HUES64 (cell line): ENCODE data around the gene PXYLP1.
"Not testable (repeated sequence)": the region's sequence is repeated elsewhere in the genome, so short reads cannot be mapped to it uniquely, and the experiment has no call there.

Experiments used
- H3K27ac ChIP-seq: 2 replicates; pipeline ENCODE4 v1.7.0; 2013; ENCODE audit warnings: low read depth, low read length, inconsistent platforms
- H3K27me3 ChIP-seq: 2 replicates; pipeline ENCODE4 v1.6.1; 2013; ENCODE audit warnings: mild to moderate bottlenecking, low read length; ENCODE audit not compliant: insufficient read depth
- H3K36me3 ChIP-seq: 2 replicates; pipeline ENCODE4 v1.6.1; 2013; ENCODE audit warnings: mild to moderate bottlenecking, low read length; ENCODE audit not compliant: insufficient read depth
- H3K4me1 ChIP-seq: 2 replicates; pipeline ENCODE4 v1.6.1; 2013; ENCODE audit warnings: mild to moderate bottlenecking, low read length, moderate library complexity; ENCODE audit not compliant: insufficient read depth
- H3K4me3 ChIP-seq: 2 replicates; pipeline ENCODE4 v1.5.1; 2013; ENCODE audit warnings: mild to moderate bottlenecking, low read length, moderate library complexity
- H3K9ac ChIP-seq: 2 replicates; pipeline ENCODE4 v1.6.1; 2013; ENCODE audit warnings: mild to moderate bottlenecking, low read depth, low read length
- H3K9me3 ChIP-seq: 2 replicates; pipeline ENCODE4 v1.6.1; 2013; ENCODE audit warnings: low read depth, low read length; ENCODE audit not compliant: insufficient read depth
- WGBS: fragments of 150-250, 120-280 bp; methylation state at CpG from one replicate; pipeline ENCODE4 v1.1.7; 2013; ENCODE audit warnings: missing lambda C conversion rate; 5-methylcytosine and 5-hydroxymethylcytosine counted together

Gene PXYLP1

DNA sequence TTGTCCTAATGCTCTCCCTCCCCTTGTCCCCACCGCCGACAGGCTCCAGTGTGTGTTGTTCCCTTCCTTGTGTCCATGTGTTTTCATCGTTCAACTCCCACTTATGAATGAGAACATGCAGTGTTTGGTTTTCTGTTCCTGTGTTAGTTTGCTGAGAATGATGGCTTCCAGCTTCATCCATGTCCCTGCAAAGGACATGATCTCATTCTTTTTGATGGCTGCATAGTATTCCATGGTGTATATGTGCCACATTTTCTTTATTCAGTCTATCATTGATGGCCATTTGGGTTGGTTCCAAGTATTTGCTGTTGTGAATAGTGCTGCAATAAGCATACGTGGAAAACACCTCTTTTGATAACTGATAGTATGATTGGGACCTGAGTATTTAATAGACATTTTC is 82.8 kb downstream of the PXYLP1 start:
- not testable (repeated sequence) for H3K27me3 ChIP-seq, H3K4me1 ChIP-seq, H3K9me3 ChIP-seq, H3K27ac ChIP-seq, H3K36me3 ChIP-seq, H3K9ac ChIP-seq, H3K4me3 ChIP-seq
- WGBS = 90% methylated on average over 3 of the region's 4 CpGs

DNA sequence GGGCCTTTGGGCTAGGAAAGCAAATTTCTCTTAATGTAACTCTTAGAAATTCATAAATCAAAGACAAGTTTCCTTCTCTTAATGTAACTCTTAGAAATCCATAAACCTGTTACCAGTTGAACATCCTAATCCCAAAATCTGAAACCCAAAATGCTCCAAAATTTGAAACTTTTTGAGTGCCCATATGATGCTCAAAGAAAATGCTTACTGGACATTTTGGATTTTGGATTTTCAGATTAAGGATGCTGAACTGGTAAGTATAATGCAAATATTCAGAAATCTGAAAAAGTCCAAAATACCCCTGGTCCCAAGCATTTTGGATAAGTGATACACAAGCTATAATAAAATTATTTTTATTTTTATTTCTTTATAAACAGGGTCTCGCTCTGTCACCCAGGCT is 85.2 kb downstream of the PXYLP1 start:
- H3K9ac ChIP-seq = no peak overlapping the region

DNA sequence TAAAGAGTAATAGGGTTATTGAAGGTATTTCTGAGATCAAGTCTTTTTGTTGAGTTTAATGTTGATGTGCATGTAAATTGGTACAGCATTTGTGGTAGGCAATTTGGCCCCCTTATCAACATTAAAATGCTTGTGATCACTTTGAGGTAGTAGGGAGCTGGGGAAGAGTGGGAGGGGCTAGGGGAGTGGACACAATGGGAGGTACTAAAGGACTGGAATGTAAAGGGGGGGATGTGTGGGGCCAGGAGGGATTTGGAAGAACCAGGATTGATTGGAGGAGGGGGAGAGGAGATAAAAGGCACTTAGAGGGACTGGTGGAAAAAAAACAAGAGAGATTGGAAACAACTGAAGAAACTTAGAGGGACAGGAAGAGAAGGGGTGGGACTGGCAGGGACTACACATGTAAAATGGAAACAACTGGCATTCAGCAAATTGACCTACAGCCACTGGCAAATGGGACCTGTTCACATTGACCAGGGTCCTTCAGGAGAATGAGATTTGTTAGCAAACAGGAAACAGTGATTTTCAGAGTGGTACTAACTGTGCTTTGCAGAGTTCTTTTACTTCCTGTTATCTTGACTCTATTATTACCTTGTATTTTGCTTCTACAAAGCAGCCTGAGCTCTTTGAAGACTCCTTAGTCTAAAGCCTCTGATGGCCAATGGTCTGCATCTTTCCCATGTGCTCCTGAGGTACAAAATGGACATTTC is 88.9 kb downstream of the PXYLP1 start:
- H3K36me3 ChIP-seq = no peaks in the 10 kb centered on the region
- H3K27me3 ChIP-seq = no peaks in the 10 kb centered on the region
- H3K4me3 ChIP-seq = no peak overlapping the region
- H3K27ac ChIP-seq = no peak overlapping the region
- 0 out of 2 replicates have a peak, but pooled peaks cover 2% of the 10 kb centered on the region for H3K4me1 ChIP-seq
- no peak overlapping the region for H3K9ac ChIP-seq
- no peaks in the 10 kb centered on the region for H3K9me3 ChIP-seq

More for the DNA sequence above, 85.2 kb downstream of the PXYLP1 start:
- Histone ChIP-seq H3K27ac (no peak overlapping the region), H3K9me3 (no peaks in the 10 kb centered on the region), H3K4me3 (no peak overlapping the region), H3K36me3 (no peaks in the 10 kb centered on the region), H3K27me3 (no peaks in the 10 kb centered on the region), H3K4me1 (no peaks in the 10 kb centered on the region)
- 92% methylated on average over 1 of the region's 1 CpG for WGBS

DNA sequence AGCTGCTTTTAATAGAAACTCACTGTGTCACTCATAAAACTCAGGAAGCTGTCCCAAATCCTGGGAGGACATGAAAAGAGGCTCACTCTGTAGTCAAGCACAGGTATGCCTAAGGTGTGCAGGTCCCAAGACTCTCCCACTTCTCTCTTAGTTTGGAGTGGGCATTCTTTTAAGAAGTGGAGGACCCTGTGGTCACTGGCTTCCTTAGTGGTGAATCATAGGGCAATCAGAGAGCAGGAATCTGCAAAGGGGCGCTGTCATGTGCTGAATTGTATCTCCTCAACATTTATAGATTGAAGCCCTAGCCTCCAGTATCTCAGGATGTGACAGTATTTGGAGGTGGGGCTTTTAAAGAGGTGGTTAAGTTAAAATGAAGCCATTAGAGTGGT is 89.5 kb downstream of the PXYLP1 start:
- Histone ChIP-seq H3K4me1 (peaks cover 8% of the 10 kb centered on the region), H3K9ac (no peak overlapping the region), H3K27me3 (no peaks in the 10 kb centered on the region), H3K4me3 (no peak overlapping the region), H3K36me3 (no peaks in the 10 kb centered on the region), H3K27ac (no peak overlapping the region), H3K9me3 (no peaks in the 10 kb centered on the region)
- 85% methylated on average over 1 of the region's 1 CpG for WGBS

DNA sequence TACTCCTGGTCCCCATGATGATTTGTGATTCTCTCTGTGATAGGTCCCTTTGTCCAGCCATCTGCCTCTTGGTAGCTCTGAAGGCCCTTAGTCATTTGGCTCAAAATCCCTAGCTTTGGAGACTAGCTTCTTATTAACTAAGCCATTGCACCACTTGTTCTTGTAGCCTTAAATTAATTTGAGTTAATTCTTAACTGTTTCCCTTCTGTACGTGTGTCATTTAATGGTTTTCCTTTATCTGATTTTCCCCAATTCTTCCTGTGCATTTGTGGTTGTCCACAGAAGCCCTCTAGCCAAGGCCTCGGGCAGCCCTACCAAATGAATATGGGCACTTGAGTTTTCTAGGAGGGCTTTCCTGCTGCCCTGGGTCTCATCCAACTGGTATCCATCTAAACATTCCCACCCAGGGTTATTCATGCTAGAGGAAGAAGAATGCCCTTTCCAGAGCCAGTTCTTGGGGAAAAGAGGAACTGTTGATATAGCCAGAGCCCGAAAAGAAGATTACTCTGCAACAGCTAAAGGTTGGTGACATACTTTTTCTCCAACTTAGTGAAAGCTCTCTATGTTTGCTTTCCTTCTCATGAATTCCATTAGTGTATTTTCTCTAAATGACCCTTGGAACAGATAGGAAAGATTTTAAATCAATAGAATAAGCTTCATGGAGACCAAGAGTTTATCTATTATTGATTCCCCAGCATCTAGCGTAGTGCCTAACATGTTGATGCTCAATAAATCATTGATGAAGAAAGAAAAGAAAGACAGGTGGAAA is 92.5 kb downstream of the PXYLP1 start:
- Histone ChIP-seq H3K36me3 (no peaks in the 10 kb centered on the region), H3K27me3 (no peaks in the 10 kb centered on the region), H3K4me1 (peaks cover 18% of the 10 kb centered on the region), H3K9ac (no peak overlapping the region), H3K27ac (no peak overlapping the region), H3K9me3 (no peaks in the 10 kb centered on the region), H3K4me3 (no peak overlapping the region)
- WGBS = 94% methylated on average over 4 of the region's 4 CpGs

DNA sequence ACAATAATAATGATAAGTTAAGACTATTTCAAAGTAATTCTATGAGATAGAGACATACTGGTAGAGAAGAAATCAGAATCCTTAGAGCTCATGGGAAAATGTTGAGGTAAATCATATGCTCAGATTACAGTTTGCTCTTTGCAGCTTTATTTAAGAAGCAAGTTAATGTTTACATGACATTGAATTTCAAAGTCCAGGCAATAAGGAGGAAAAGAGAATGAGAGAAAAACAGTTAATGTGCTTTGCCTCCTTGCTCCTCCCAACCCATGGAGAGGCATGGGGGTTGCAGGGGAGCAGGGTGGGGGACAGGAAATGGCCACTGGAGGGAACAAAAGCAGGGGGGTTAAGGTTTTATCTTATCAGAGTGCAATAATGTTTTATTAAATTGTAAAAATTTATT is 94.5 kb downstream of the PXYLP1 start:
- no peaks in the 10 kb centered on the region for H3K9me3 ChIP-seq
- H3K4me3 ChIP-seq = no peak overlapping the region
- H3K36me3 ChIP-seq = no peaks in the 10 kb centered on the region
- H3K9ac ChIP-seq = no peak overlapping the region
- no peak overlapping the region for H3K27ac ChIP-seq
- no peaks in the 10 kb centered on the region for H3K27me3 ChIP-seq
- peaks cover 18% of the 10 kb centered on the region for H3K4me1 ChIP-seq

DNA sequence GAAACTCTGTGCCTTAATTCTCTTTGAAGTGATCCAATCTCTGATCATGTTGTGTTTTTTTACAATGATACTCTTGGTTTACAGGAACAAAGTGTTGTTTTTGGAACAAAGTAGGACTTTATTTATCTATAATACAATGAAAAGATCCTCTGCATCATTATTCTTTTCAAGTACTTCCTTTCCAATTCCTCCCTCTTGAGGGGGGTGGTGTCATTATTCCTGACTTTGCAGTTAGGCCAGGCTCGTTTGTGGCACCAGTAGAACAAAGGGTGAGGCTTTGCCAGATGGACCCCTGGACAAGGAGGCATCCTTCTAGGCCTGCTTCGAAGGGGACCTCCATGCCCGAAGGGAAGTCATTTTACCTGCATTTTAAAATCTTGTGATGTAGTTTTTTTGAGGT is 95.0 kb downstream of the PXYLP1 start:
- no peak overlapping the region for H3K27ac ChIP-seq

DNA sequence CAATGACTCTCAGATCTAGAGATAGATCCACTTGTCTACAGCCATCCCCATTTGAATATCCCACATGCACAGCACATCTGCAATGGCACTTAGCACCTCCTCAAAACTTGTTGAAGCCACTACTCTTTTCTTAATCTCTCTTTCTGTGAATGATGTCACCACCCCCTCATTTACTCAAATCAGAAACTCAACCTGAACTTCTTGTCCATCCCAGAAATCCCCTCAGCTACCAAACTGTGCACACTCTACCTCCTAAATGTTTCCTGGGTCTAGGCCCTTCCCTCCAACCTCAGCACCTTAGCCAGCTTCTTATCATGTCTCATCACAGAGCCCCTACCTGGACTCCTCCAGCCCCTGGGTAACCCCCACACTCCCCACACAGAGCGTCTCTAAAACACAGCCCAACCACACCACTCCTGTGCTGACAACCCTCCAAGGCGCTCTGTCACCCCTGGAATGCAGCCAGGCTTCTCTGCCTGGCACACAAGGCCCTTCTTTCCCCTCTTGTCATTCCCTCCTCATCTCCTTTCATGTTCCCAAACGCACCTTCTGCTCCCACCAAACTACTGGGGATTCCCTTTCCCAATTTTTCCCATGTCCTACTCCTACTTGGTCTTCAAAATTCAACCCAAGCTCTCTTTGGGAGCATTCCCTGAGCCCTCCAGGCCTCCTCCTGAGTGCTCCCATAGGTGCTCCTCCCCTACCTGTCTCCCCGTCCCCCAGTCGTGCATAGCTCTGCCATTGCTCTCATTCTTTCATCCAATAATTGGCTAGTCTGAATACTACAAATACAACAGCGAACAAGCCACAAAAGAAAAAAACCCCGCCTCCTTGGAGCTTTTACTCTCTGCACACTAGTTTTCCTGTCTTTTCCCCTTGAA is 96.9 kb downstream of the PXYLP1 start:
- Histone ChIP-seq H3K4me1 (peaks cover 18% of the 10 kb centered on the region), H3K9me3 (no peaks in the 10 kb centered on the region), H3K27me3 (no peaks in the 10 kb centered on the region), H3K36me3 (no peaks in the 10 kb centered on the region), H3K27ac (no peak overlapping the region), H3K4me3 (no peak overlapping the region), H3K9ac (no peak overlapping the region)
- 92% methylated on average over 7 of the region's 7 CpGs for WGBS

More for the DNA sequence above, 95.0 kb downstream of the PXYLP1 start:
- 69% methylated on average over 3 of the region's 3 CpGs for WGBS
- no peaks in the 10 kb centered on the region for H3K27me3 ChIP-seq
- no peaks in the 10 kb centered on the region for H3K9me3 ChIP-seq
- H3K9ac ChIP-seq = no peak overlapping the region
- no peaks in the 10 kb centered on the region for H3K36me3 ChIP-seq
- no peak overlapping the region for H3K4me3 ChIP-seq
- H3K4me1 ChIP-seq = peaks cover 18% of the 10 kb centered on the region

DNA sequence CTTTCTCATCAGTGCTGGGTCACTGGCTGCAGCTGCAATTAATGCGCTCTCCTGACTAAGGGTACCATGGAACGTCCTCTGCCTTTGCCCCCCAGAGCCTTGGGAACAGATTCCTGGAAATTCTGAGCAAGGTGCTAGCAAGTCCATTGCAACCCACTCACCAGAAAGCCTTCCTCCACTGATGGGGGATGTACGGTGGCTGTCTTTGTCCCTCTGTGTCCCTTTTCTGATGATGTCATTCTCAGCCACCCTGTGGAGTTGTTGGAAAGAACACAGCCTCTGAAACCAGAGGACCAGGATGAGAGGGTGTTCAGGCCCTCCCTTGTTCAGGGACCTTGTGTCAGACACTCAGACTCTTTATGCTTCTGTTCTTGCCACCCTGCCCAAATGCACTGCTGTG is 98.6 kb downstream of the PXYLP1 start:
- 96% methylated on average over 3 of the region's 3 CpGs for WGBS
- Histone ChIP-seq H3K9me3 (no peaks in the 10 kb centered on the region), H3K4me3 (no peak overlapping the region), H3K27ac (no peak overlapping the region), H3K27me3 (no peaks in the 10 kb centered on the region), H3K36me3 (no peaks in the 10 kb centered on the region), H3K4me1 (peaks cover 27% of the 10 kb centered on the region), H3K9ac (no peak overlapping the region)

DNA sequence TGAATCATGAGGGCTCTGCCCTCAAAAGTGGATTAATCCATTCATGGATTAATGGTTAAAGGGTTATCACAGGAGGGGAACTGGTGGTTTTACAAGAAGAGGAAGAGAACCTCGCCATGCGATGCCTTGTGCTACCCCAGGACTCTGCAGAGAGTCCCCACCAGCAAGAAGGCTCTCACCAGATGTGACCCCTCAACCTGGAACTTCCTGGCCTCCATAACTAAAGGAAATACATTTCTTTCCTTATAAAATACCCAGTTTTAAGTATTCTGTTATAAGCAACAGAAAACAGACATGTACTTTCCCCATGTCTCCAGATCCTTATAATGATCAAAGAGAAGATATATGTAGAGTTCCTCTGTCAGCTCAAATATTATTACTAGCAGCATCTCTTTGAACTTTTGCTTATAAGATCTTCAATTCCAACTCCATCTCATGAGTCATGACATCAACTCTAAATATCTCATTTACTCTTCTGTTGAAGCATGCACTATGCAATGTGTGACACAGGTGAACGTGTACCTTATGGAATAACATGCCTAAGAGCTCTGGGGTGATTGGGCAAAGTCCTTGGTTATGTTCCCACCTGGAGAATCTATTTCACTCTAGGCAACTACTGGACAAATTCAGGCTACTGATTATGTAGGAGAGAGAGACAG is 99.2 kb downstream of the PXYLP1 start:
- WGBS = 95% methylated on average over 3 of the region's 3 CpGs
- Histone ChIP-seq H3K27me3 (no peaks in the 10 kb centered on the region), H3K36me3 (no peaks in the 10 kb centered on the region), H3K4me1 (peaks cover 23% of the 10 kb centered on the region), H3K9ac (no peak overlapping the region), H3K27ac (no peak overlapping the region), H3K9me3 (no peaks in the 10 kb centered on the region), H3K4me3 (no peak overlapping the region)
